WTC11 (cell line): Measurements from ENCODE around the gene ZNF48. TPM values are rescaled to one million over a fixed set of nuclear protein-coding genes. Genes with fewer than 3 reads are reported as not detected.

Experiments used
- AR ChIP-seq: fragments of 250-450 bp; sonication (Bioruptor Pico); IDR thresholded peaks from 2 replicates; pipeline ENCODE4 v1.9.0; 2021; ENCODE audit warnings: mild to moderate bottlenecking
- CREB1 ChIP-seq: sonication (generic); formaldehyde crosslinking; IDR thresholded peaks from 2 replicates; pipeline ENCODE4 v1.8.0; 2023; ENCODE audit warnings: mild to moderate bottlenecking, missing genetic modification reagents
- CREM ChIP-seq: sonication (generic); formaldehyde crosslinking; IDR thresholded peaks from 2 replicates; pipeline ENCODE4 v1.8.1; 2022; ENCODE audit warnings: mild to moderate bottlenecking, missing genetic modification reagents, moderate library complexity
- E2F5 ChIP-seq: sonication (generic); formaldehyde crosslinking; IDR thresholded peaks from 2 replicates; pipeline ENCODE4 v1.8.1; 2022; ENCODE audit warnings: mild to moderate bottlenecking, moderate library complexity, missing genetic modification reagents
- EMX1 ChIP-seq: fragments of 250-450 bp; sonication (Bioruptor Pico); IDR thresholded peaks from 2 replicates; pipeline ENCODE4 v1.8.0; 2021; ENCODE audit warnings: mild to moderate bottlenecking
- ERG ChIP-seq: fragments of 250-450 bp; sonication (Bioruptor Pico); IDR thresholded peaks from 2 replicates; pipeline ENCODE4 v1.8.0; 2021; ENCODE audit warnings: mild to moderate bottlenecking
- FOXJ3 ChIP-seq: sonication (generic); formaldehyde crosslinking; IDR thresholded peaks from 2 replicates; pipeline ENCODE4 v1.9.0; 2021; ENCODE audit warnings: missing genetic modification reagents, mild to moderate bottlenecking, borderline replicate concordance
- FOXK1 ChIP-seq: sonication (generic); formaldehyde crosslinking; IDR thresholded peaks from 2 replicates; pipeline ENCODE4 v1.8.0; 2022; ENCODE audit warnings: mild to moderate bottlenecking, moderate library complexity, missing genetic modification reagents
- FOXP1 ChIP-seq: sonication (generic); formaldehyde crosslinking; IDR thresholded peaks from 2 replicates; pipeline ENCODE4 v1.8.0; 2022; ENCODE audit warnings: missing genetic modification reagents, mild to moderate bottlenecking, moderate library complexity, borderline replicate concordance
- GRHL2 ChIP-seq: fragments of 250-450 bp; sonication (Bioruptor Pico); IDR thresholded peaks from 2 replicates; pipeline ENCODE4 v1.8.0; 2022; ENCODE audit warnings: mild to moderate bottlenecking, moderate library complexity; ENCODE audit not compliant: insufficient replicate concordance, severe bottlenecking
- HMGA2 ChIP-seq: fragments of 250-450 bp; sonication (Bioruptor Pico); IDR thresholded peaks from 2 replicates; pipeline ENCODE4 v1.4.0; 2021; ENCODE audit warnings: mild to moderate bottlenecking, moderate library complexity
- IRF1 ChIP-seq: sonication (generic); formaldehyde crosslinking; IDR thresholded peaks from 2 replicates; pipeline ENCODE4 v1.8.0; 2023; ENCODE audit warnings: missing genetic modification reagents
- KAT7 ChIP-seq: sonication (generic); formaldehyde crosslinking; IDR thresholded peaks from 2 replicates; pipeline ENCODE4 v1.8.1; 2023; ENCODE audit warnings: missing genetic modification reagents, mild to moderate bottlenecking, borderline replicate concordance
- NR1H2 ChIP-seq: sonication (generic); formaldehyde crosslinking; IDR thresholded peaks from 2 replicates; pipeline ENCODE4 v1.9.0; 2021; ENCODE audit warnings: mild to moderate bottlenecking, moderate library complexity, missing genetic modification reagents
- NR2C2 ChIP-seq: sonication (generic); formaldehyde crosslinking; IDR thresholded peaks from 2 replicates; pipeline ENCODE4 v1.8.0; 2022; ENCODE audit warnings: mild to moderate bottlenecking, missing genetic modification reagents
- PRRX2 ChIP-seq: fragments of 250-450 bp; sonication (Bioruptor Pico); IDR thresholded peaks from 2 replicates; pipeline ENCODE4 v1.8.0; 2021; ENCODE audit warnings: mild to moderate bottlenecking
- SMAD4 ChIP-seq: sonication (generic); formaldehyde crosslinking; IDR thresholded peaks from 2 replicates; pipeline ENCODE4 v1.8.0; 2022; ENCODE audit warnings: mild to moderate bottlenecking, missing genetic modification reagents
- TEAD1 ChIP-seq: sonication (generic); formaldehyde crosslinking; IDR thresholded peaks from 2 replicates; pipeline ENCODE4 v1.8.0; 2022; ENCODE audit warnings: mild to moderate bottlenecking, missing genetic modification reagents
- TEAD4 ChIP-seq: sonication (generic); formaldehyde crosslinking; IDR thresholded peaks from 2 replicates; pipeline ENCODE4 v1.8.0; 2022; ENCODE audit warnings: mild to moderate bottlenecking, missing genetic modification reagents
- TP53 ChIP-seq: sonication (generic); formaldehyde crosslinking; IDR thresholded peaks from 2 replicates; pipeline ENCODE4 v1.8.1; 2023; ENCODE audit warnings: mild to moderate bottlenecking, missing genetic modification reagents
- ZNF281 ChIP-seq: sonication (generic); formaldehyde crosslinking; IDR thresholded peaks from 2 replicates; pipeline ENCODE4 v1.8.0; 2023; ENCODE audit warnings: mild to moderate bottlenecking, missing genetic modification reagents
- ZNF396 ChIP-seq: fragments of 250-450 bp; sonication (Bioruptor Pico); IDR thresholded peaks from 2 replicates; pipeline ENCODE4 v1.8.0; 2021; ENCODE audit warnings: mild to moderate bottlenecking, moderate library complexity, borderline replicate concordance
- total RNA-seq: library from RNA; stranded (reverse); gene quantifications from 3 replicates; pipeline ENCODE4 v1.2.3, GENCODE V29; 2021
- TF ChIP-seq, protein P1 (sequence below): fragments of 250-450 bp; sonication (Bioruptor Pico); conservative IDR thresholded peaks from 2 replicates; pipeline ENCODE4 v1.9.0; 2021; ENCODE audit warnings: mild to moderate bottlenecking
- TF ChIP-seq, protein P2 (sequence below): sonication (generic); formaldehyde crosslinking; conservative IDR thresholded peaks from 2 replicates; pipeline ENCODE4 v1.8.1; 2023; ENCODE audit warnings: mild to moderate bottlenecking, low read depth, missing genetic modification reagents, moderate library complexity

Gene ZNF48
- total RNA-seq, 1 experiment from 2014 or later, result 39.3 TPM

- TF ChIP-seq TEAD4 (no peak), KAT7 (peak; percentile 82; the same call in 1 of the 2 replicates), IRF1 (CRISPR knock-in tag) (0 out of 2 replicates have a peak, but pooled peaks have one; percentile 44), PRRX2 (CRISPR knock-in tag) (no peak), E2F5 (CRISPR knock-in tag) (peak; percentile 74), GRHL2 (CRISPR knock-in tag) (no peak), CREB1 (CRISPR knock-in tag) (no peak), NR2C2 (CRISPR knock-in tag) (no peak), FOXK1 (peak; percentile 14), FOXJ3 (CRISPR knock-in tag) (no peak), AR (CRISPR knock-in tag) (no peak), ERG (CRISPR knock-in tag) (no peak), ZNF281 (CRISPR knock-in tag) (no peak), NR1H2 (CRISPR knock-in tag) (no peak), HMGA2 (no peak), TEAD1 (CRISPR knock-in tag) (no peak; the same call in 1 of the 2 replicates), EMX1 (no peak), SMAD4 (CRISPR knock-in tag) (peak; percentile 76), FOXP1 (CRISPR knock-in tag) (peak; percentile 59; the same call in 1 of the 2 replicates), TP53 (no peak), CREM (0 out of 2 replicates have a peak, but pooled peaks have one; percentile 50), ZNF396 (CRISPR knock-in tag) (no peak)
- TF ChIP-seq, protein P1, sequence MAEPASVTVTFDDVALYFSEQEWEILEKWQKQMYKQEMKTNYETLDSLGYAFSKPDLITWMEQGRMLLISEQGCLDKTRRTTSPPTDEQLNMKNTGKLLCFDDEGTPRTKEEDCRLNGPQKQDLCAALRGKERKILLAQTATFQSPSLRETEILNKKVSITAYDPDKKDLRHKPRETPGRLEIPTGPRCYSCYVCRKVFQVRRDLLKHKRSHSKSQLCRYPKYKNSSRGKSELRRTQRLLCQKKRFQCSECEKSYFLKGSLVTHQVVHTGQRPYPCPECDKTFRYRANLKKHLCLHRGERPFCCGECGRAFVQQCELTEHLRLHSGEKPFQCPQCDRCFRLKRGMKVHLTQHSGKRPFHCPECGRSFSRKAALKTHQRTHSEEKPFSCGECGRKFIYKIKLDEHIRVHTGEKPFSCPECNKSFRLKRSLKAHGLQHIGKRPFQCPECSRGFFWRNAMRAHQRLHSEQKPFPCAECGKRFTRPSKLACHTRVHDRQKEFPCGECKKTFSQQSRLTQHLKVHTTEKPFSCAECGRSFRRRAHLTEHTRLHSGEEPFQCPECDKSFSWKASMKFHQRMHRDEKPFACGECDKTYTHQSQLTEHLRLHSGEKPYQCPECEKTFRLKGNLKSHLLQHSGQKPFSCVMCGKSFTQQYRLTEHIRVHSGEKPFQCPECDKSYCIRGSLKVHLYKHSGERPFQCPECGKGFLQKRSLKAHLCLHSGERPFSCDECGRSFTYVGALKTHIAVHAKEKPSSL, result no peak
- TF ChIP-seq, protein P2, sequence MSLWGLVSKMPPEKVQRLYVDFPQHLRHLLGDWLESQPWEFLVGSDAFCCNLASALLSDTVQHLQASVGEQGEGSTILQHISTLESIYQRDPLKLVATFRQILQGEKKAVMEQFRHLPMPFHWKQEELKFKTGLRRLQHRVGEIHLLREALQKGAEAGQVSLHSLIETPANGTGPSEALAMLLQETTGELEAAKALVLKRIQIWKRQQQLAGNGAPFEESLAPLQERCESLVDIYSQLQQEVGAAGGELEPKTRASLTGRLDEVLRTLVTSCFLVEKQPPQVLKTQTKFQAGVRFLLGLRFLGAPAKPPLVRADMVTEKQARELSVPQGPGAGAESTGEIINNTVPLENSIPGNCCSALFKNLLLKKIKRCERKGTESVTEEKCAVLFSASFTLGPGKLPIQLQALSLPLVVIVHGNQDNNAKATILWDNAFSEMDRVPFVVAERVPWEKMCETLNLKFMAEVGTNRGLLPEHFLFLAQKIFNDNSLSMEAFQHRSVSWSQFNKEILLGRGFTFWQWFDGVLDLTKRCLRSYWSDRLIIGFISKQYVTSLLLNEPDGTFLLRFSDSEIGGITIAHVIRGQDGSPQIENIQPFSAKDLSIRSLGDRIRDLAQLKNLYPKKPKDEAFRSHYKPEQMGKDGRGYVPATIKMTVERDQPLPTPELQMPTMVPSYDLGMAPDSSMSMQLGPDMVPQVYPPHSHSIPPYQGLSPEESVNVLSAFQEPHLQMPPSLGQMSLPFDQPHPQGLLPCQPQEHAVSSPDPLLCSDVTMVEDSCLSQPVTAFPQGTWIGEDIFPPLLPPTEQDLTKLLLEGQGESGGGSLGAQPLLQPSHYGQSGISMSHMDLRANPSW (CRISPR knock-in tag), result no peak
Measured at GRCh38 chr16:30395155-30395991, at the start of gene ZNF48 (continued).
